GM21381 (cell line): ENCODE measurements around the gene TMBIM4.

Experiments
- ATAC-seq: cut with Tn5 transposase; IDR thresholded peaks from one replicate; pipeline ENCODE4 v1.9.1; 2021; ENCODE audit warnings: mild to moderate bottlenecking, moderate library complexity; ENCODE audit not compliant: unreplicated experiment

TMBIM4 gene

GRCh38 chr12:66103016-66103913 is 66.5 kb downstream of the TMBIM4 start:
- no peak for ATAC-seq

GRCh38 chr12:66092559-66093269 is 77.1 kb downstream of the TMBIM4 start:
- no peak for ATAC-seq

- ATAC-seq: no peak
Observed at GRCh38 chr12:66090157-66090556, 79.6 kb downstream of the TMBIM4 start.

GRCh38 chr12:66087365-66087943 is 82.3 kb downstream of the TMBIM4 start:
- peak; percentile 80 for ATAC-seq

GRCh38 chr12:66085998-66086397 is 83.8 kb downstream of the TMBIM4 start:
- ATAC-seq: no peak
